ENCODE data around the gene SLC30A4. TPM values are rescaled to one million over a fixed set of nuclear protein-coding genes. Genes with fewer than 3 reads are reported as not detected.
"Not testable (repeated sequence)": the region's sequence is repeated elsewhere in the genome, so short reads cannot be mapped to it uniquely, and the experiment has no call there.

The SLC30A4 gene
- total RNA-seq, 1 donor from 2014 or later = 3.5 TPM

DNA sequence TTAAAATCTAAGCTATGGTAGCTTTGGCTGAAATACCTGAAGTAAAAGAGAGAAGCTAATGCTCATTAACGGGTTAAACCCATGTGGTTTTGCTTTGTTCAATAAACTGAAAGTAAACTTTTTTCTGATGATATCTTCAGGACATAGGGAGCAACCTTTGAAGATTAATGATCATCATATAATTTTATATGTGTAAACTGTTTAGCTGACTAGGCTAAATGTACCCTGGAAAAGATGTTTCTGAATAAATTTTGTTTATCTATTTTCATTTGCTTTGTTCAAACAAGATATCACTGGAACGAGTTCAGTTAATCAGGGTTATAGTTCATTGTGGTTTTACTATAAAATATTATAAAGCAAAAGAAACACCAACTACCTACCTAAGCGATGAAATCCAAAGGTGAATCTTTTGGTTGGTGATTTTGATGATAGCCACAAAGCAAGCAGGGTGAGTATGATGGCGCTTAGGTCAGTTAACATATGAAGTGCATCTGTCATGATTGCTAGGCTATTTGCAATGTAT lies 11.7 kb downstream of the SLC30A4 start:
- intact Hi-C loops (cut with micrococcal nuclease) = no loop called here

DNA sequence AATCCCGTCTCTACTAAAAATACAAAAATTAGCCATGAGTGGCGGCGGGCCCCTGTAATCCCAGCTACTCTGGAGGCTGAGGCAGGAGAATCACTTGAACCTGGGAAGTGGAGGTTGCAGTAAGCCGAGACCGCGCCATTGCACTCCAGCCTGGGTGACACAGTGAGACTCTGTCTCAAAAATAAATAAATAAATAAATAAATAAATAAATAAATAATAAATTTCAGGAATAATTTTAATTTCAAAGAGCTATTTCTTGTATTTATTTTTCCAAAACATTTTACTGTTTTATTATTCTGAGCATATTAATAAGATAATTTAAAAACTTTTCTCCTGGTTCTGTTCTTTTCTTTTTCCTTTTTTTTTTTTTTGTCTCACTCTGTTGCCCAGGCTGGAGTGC lies 15.4 kb downstream of the SLC30A4 start:
- intact Hi-C loops (cut with micrococcal nuclease) = not testable (repeated sequence)

DNA sequence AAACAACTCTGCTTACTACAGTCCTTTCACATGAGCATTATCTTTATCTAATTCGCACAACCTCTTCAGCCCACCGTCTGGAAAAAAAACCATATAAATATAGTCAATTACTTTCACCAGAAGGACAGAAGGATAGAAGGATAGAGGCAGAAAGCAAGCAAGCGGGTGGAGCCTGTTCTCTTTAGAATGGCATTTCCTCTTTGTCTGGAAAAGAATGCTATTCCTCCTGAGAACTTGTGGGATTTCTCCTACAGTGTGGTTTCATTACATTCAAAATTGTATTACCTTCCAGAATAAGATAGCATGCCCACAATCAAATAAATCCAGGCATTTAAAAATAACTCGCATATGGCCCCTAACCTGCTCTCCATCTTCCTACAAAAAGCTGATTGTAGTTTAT lies 23.1 kb downstream of the SLC30A4 start:
- intact Hi-C loops (cut with micrococcal nuclease) = no loop called here

DNA sequence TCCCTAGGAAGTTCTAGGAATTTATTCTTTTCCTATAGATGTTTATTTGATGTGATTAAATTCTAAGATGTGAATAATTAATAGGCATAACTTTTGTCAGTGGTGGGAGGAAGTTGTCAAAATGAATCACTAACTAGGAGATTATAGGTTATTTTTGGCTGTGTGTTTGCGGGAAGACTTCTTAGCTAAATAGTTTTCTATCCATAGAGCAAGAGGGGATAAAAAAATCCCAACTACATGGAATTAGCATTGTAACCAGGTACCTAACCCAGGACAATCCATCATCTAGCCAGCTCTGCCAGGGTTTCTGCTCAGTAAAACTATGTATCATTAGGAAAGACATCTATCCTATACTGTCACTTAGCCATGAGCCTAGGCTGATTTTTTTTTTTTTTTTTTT lies 23.9 kb downstream of the SLC30A4 start:
- intact Hi-C loops (cut with micrococcal nuclease) = no loop called here

DNA sequence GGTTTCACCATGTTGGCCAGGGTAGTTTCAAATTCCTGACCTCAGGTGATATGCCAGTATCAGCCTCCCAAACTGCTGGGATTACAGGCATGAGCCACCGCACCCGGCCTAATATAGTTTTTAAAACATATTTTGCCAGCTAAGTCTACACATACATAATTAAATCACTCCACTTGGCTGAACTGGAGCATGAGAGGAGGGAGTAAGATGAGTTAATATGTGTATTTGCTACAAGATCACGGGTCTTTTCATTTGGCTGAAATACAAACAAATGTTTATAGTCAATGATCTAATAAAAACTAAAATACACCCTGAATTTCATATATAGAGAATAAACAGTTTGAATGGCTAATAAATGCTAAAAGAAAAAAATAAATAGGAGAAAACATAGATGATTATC lies 25.3 kb downstream of the SLC30A4 start:
- intact Hi-C loops (cut with micrococcal nuclease) = no loop called here

DNA sequence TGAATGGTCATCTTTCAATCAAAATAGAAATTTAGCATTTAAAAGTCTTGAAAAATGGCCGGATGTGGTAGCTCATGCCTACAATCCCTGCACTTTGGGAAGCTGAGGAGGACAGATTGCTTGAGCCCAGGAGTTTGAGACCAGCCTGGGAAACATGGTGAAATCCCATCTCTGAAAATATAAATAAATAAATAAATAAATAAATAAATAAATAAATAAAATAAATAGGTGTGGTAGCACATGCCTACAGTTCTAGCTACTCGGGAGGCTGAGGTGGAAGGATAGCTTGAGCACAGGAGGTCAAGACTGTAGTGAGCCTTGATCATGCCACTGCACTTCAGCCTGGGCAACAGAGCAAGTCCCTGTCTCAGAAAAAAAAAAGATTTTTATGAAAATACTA lies 25.9 kb downstream of the SLC30A4 start:
- intact Hi-C loops (cut with micrococcal nuclease) = no loop called here

DNA sequence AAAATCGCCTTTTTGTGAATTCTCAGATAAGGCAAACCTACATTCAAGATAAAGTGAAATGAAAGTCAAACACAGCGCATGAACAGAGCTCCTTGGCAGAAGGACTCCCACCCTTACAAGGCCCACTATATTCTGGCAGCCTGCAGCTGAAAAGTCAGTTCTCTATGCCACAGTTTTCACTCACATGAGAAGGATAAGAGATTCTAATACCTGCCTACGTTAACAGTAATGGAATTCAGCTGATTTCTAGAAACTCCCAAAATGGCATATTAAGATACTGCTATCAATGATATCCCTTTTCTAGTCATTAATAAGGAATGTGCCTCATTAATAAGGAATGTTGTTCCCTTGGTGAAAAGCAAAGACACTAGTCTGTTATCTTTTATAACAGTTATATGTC lies 27.0 kb downstream of the SLC30A4 start:
- intact Hi-C loops (cut with micrococcal nuclease) = no loop called here

DNA sequence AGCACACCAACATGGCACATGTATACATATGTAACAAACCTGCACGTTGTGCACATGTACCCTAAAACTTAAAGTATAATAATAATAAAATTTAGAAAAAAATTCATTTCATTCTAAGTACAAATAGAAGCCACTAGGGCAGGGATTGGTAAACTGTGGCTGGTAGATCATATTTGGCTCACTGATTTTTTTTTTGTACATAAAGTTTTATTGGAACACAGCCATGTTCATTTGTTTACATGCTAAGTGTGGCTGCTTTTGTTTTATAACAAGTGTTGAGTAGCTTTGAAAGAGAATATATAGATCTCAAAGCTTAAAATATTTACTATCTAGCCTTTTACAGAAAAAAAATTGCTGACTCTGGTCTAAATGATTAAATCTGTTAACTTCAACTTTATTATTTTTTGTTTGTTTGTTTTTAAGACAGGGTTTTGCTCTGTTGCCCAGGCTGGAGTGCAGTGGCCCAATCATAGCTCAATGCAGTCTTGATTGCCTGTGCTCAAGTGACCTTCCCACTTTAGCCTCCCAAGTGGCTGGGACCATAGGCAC lies 32.8 kb downstream of the SLC30A4 start:
- intact Hi-C loops (cut with micrococcal nuclease) = no loop called here

DNA sequence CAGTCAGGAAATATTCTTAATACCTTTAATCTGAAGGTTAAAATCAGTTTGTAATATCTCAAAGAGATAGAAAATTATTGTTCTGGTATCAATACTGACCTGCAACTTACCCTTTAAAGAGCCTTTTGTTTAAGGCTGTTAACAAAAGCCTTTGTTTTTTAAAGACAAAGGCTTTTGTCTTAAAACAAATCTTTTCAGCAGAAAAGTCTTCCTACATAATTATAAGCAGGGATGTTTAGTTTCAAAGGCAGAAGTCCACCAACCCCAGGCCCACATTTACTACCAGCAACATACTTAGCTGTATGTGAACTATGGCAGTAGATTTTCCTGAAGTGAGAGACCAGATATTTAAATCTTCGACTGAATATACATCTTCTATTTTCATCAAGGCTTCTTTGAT lies 36.2 kb downstream of the SLC30A4 start:
- intact Hi-C loops (cut with micrococcal nuclease) = no loop called here

DNA sequence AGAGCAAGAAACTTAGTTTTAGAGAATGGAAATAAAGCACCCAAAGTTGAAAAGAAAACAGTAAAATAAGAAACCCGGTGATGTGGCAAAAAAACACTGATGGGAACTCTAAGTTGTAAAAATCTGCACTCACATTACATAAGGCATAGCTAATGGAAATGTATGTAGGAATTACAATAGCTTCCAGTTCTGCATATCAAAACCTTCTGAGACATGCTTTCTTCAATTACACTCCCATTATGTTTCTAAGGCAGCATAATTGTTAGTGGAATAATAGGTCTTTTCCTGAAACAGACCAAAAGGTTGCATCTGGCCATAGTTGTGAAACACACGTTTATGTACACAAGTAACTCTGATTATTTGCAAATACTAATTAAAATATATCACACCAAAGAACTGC lies 41.4 kb downstream of the SLC30A4 start:
- intact Hi-C loops (cut with micrococcal nuclease) = no loop called here

DNA sequence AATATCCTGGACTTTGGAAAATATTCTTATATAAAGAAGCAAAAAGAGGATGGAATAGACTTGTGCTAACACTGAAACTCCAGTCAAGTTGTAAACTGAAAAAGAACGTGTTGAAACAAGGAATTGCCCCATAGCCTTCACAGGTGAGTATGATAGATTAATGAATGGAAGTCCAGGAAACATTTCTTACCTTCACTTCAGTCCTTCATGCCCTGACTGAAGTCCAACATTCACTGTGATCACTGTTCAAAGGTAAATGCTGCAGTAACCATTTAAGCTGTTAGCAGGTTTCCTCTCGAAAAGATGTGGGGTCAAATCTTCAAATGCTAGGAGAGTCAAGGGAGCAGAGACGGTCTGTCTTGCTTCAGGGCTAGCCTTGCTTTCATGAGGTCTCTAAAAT lies 46.1 kb downstream of the SLC30A4 start:
- intact Hi-C loops (cut with micrococcal nuclease) = no loop called here

DNA sequence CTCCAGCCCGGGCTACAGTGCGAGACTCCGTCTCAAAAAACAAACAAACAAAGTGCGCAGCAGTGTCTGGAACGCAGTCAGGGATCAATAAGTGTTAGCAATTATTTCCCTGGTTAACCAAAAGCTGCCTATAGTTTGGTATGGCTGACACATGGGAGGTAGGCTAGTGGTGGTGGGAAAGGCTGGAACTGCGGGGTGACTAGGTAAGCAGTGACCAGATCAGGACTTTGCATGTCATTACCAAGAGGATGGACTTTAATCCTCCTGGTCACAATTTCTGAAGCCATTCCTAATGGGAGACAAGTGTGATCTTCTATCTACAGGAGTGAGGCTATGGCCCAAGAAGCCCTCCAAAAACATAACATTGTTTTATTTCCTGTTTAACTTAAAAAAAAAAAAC lies 47.8 kb downstream of the SLC30A4 start:
- intact Hi-C loops (cut with micrococcal nuclease) = no loop called here

DNA sequence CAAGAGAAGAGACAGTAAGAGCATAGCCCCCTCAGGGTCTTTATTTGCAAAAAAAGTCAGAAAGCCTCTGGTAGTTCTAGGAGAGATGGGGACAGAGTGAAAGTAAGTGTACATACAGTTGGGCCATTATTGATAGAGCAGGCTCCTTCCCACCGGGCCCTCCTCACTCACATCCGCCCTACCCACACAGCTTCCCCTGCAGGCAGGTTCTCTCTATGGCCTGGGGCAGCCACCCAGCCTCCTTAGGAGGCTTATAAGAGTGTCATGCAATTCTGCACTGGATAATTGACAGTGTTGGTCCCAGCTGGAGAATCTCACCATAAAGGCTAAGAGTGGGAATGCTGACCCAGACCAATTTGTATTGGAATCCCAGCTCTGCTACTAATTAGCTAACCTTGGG lies 49.5 kb downstream of the SLC30A4 start:
- intact Hi-C loops (cut with micrococcal nuclease) = no loop called here

DNA sequence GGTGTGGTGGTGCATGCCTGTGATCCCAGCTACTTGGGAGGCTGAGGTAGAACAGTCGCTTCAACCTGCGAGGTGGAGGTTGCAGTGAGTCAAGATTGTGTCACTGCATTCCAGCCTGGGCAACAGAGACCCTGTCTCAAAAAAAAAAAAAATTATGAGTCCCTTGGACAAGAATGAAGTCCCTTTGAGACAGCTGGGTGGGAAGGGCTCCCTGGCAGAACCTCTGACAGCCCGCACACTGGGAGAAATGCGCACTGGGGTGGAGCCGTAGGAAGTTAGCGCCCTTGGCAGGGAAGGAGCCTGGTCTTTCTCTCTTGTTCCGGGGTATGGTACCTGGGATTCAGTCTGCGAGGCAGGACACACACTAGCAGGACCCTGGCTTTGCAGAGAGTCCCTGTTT lies 51.4 kb downstream of the SLC30A4 start:
- intact Hi-C loops (cut with micrococcal nuclease) = no loop called here

DNA sequence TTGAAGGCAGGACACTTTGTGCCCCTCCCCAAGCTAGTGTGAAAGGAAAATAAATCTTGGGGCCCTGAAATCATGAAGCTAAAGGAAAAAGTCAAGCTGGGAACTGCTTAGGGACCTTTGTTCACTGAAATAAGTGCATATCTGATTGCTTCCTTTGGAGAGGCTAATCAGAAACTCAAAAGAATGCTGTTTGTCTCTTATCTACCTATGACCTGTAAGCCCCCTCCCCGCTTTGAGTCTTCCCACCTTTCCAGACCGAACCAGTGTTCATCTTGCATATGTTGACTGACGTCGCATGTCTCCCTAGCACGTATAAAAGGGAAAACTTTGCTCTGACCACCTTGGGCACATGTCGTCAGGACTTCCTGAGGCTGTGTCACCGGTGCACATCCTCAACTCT lies 53.1 kb downstream of the SLC30A4 start:
- intact Hi-C loops (cut with micrococcal nuclease) = no loop called here

DNA sequence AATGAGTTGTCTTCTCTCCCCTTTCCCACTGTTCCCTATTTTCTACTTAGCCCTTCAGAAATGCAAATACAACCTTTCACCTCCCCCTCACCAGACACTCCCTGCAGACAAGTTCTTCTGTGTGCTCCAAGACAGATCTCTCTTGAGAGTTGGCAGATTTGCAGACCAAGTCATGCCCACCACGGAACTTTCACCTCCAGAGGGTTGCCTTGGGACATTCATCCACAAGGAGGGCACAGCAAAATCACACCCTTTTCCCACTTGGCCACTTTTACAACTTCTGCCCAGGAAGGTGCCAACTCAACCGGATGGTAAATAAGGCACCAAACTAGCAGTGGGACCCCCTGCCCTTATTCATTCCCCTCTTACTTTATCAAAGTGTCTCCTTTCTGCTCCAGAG lies 53.5 kb downstream of the SLC30A4 start:
- intact Hi-C loops (cut with micrococcal nuclease) = no loop called here

DNA sequence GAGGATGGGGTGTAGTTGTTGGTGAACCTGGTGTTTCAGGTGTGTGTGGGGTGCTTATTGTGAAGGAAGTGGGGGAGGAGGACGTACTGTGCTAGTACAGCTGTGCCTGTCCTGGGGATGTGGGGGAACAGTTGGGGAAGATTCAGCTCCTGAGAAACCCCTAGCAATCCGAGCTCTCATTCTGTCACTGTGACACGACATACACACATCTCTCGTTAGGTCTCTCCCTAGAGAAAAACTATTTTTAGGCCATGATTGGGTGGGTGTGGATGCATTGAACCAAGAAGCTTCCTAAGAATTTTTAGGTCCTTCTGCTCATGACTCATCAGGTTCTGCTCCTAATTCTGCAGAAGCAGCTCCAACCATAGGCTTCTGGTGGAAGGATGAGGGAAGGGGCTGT lies 54.3 kb downstream of the SLC30A4 start:
- intact Hi-C loops (cut with micrococcal nuclease) = no loop called here

DNA sequence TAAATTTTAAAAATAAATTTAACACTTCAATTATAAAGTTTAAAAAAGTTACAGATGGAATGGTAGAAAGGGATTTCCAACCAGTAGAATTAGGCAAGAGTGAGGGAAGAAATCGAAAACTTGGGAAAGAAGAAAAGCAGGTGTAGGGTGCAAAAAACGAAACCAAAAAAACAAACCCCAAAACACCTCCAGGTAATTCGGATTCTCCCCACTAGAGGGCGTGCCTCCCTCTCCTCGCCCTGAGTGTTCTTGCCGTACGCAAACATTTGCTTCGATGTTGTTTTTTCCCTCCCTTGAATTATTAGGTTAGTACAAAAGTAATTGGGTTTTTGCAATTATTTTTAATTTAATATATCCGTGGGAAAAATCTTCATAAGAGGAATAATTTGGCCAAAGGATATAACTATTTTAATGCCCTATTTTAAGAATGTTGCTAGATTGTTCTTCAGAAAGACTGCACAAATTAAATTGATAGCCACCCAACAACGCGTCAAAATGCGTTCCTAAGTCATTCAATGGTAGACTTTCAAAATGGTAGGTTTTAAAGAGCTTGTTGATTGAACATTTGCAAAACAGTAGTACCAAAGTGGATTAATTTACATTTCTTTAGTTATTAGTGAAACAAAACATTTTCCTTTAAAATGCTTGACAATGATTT lies 63.7 kb downstream of the SLC30A4 start:
- intact Hi-C loops (cut with micrococcal nuclease) = loop anchor here (1.0 kb wide), 7 partner anchors 57 to 296 kb away; partner anchors contain the start of genes BLOC1S6 and SLC30A4

DNA sequence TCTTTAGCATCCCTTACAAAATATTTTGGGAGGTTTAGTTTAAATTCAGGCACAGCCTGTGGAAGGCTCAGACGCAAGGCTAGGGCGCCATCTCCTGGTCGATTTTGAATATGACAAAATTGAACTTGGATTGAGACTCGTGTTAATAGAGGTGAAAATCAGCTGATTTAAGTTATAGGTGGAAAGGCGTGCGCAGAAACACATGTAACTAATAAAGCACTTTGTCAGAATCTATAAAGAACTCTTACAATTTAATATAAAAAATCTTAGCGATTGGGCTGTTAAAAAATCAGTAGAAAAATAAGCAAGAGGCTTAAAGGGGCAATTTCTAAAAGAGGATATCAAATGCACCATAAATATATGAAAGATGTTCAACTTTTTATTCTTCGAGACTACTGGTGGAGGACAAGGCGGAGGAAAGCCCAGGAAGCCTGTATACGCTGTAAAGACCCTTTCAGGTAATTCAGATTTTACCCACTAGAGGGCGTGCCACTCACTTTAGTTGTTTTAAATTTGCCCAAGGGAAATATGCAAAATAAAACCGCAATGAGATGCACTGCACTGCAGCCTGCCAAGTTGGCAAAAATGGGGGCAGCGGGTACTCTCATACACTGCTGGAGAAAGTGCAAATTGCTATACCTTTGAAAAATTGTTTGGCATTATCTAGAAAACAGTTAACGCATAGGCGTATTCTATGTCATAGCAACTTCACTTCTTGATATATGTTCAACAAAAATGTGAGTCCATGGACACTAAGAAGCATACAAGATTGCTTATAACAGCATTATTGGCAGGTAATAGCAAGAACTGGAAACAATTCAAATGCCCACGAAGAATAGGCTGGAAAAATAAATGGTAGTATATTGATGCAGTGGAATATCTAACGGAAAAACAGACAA lies 64.7 kb downstream of the SLC30A4 start:
- intact Hi-C loops (cut with micrococcal nuclease) = loop anchor here (1.0 kb wide), 9 partner anchors 28 to 295 kb away; partner anchors contain the start of genes BLOC1S6 and SLC30A4

DNA sequence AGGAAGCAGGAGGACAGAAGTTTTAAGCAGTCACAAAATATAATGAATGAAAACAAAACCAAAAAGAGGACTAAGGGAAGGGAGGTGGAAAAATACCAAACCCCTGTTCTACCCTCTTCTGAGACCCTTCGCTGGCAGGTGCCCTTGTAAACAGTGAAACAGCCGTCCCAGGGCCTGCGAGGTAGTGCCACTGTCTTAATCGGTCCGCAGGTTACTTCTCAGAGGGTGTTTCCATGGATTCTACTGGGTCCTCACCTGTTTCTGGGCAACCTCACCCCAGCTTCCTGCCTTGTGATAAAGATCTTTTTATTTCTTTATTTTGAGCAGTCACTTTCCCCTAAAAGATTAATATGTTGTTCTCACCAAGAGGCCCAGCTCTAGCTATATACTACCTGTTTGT lies 65.3 kb downstream of the SLC30A4 start:
- intact Hi-C loops (cut with micrococcal nuclease) = loop anchor here (1.0 kb wide), 2 partner anchors 27 to 178 kb away; no protein-coding TSS in a partner anchor

DNA sequence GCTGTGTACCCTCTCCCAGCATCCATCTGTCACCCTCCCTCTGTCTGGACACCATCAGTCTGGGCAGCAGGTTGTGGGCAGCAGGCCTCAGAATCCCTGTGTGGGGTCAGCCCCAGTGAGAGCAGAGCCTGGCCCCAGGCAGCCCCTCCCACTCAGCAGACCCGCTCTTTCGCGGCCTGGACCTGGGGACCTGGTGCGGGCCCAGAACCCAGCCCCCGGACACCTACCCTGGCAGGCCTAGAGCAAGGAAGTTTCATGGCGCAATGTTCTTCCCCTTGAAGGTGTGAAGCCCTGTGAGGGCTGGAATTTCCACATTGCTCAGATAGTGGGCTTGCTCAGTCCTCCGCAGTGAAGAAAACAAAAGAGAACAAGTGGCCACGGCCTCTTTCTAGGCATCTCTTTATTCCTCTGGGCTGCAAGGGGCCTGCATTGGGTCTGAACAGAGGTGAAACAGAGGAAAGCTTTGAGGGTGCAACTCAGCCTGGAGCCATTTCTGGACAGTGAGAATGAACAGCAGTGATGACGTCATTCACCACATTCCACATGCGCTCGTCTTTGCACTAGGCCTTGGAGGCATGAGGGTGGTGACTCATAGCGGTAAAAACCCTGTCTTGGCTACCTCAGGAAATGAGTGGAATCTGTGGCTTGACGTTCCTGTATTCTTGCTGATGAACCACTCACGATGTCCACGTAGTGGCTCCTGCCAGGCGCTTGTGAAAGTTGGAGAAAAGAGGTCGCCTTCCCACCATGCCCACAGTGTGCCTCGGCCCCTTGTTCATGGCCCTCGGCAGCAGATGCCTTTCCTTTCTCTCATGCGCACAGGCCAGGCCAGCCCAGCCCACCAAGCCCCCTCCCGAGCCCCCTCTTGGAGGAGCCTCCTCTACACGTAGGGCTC lies 66.1 kb downstream of the SLC30A4 start:
- intact Hi-C loops (cut with micrococcal nuclease) = loop anchor here (1.0 kb wide), 2 partner anchors 26 to 177 kb away; no protein-coding TSS in a partner anchor

Measured in T-helper 1 cell treated with Interleukin-12 subunit alpha and Interleukin-12 subunit beta and Interleukin-4 antibody, amounts not matched to agents 30 ng/mL and 1 ng/mL, for 36 hours (primary cell).